K562 treated with DMSO at 1 percent for 4 hours (cell line): ENCODE results near the gene GLB1L. TPM values are rescaled to one million over a fixed set of nuclear protein-coding genes. Genes with fewer than 3 reads are reported as not detected.

Experiments
- total RNA-seq: library from RNA; unstranded; fragments of 300-600 nt; gene quantifications from 2 replicates; pipeline ENCODE4 v1.2.3, GENCODE V29; 2022; ENCODE audit not compliant: insufficient read depth

The GLB1L gene
- 2.2 and 4.3 TPM in 2 replicates for total RNA-seq

GRCh38 chr2:219245148-219245898 is at the start of gene GLB1L, which contains the start of gene STK16:
GLB1L (minus strand) TSS chr2:219245444; CDS start chr2:219243573, 1,871 bp downstream.
STK16 (plus strand) TSS chr2:219245479; CDS start chr2:219246000, 521 bp downstream.

GRCh38 chr2:219279151-219279915 is 34.1 kb upstream of the GLB1L start, which contains the start of gene DNAJB2:
DNAJB2 (plus strand) TSS chr2:219279366; CDS start chr2:219279834, 468 bp downstream.

GRCh38 chr2:219253753-219254589 is 8.7 kb upstream of the GLB1L start, which contains the start of gene TUBA4A:
TUBA4A (minus strand) TSS chr2:219253918; CDS start chr2:219253858, 60 bp downstream.

GRCh38 chr2:219252900-219253752 is 7.9 kb upstream of the GLB1L start, which contains the start of gene TUBA4B:
TUBA4B (plus strand) TSS chr2:219253243; CDS start chr2:219253408, 165 bp downstream.

GRCh38 chr2:219229305-219230058 is 15.8 kb downstream of the GLB1L start, which contains the start of the genes ANKZF1 and ATG9A:
ANKZF1 (plus strand) TSS chr2:219229806; CDS start chr2:219230258, 452 bp downstream.
ATG9A (minus strand) TSS chr2:219229636; CDS start chr2:219228024, 1,612 bp downstream.

GRCh38 chr2:219218732-219219701 is 26.2 kb downstream of the GLB1L start, which contains the start of gene ABCB6:
ABCB6 (minus strand) TSS chr2:219218958; CDS start chr2:219218673, 285 bp downstream.

GRCh38 chr2:219206328-219207133 is 38.7 kb downstream of the GLB1L start, which contains the start of gene ZFAND2B:
ZFAND2B (plus strand) TSS chr2:219206782; CDS start chr2:219206988, 206 bp downstream.

Other genes starting within 250 kb of the GLB1L start
- gene CFAP65, start 203.9 kb downstream of the GLB1L start, total RNA-seq: not detected in 2 replicates
- not detected in 2 replicates for gene IHH, start 184.5 kb downstream of the GLB1L start, total RNA-seq
- gene NHEJ1, start 84.6 kb downstream of the GLB1L start, total RNA-seq: 8.9 and 10.1 TPM in 2 replicates
- gene SLC23A3, start 75.4 kb downstream of the GLB1L start, total RNA-seq: not detected in 2 replicates
- gene CNPPD1, start 68.5 kb downstream of the GLB1L start, total RNA-seq: 48.8 and 50.1 TPM in 2 replicates
- gene RETREG2, start 67.2 kb downstream of the GLB1L start, total RNA-seq: 22.5 and 26.1 TPM in 2 replicates
- gene ZFAND2B, start 38.7 kb downstream of the GLB1L start, total RNA-seq: 33.3 and 35.6 TPM in 2 replicates
- 17.4 and 17.7 TPM in 2 replicates for gene ABCB6, start 26.5 kb downstream of the GLB1L start, total RNA-seq
- gene ATG9A, start 15.8 kb downstream of the GLB1L start, total RNA-seq: 28.0 and 42.6 TPM in 2 replicates
- gene ANKZF1, start 15.6 kb downstream of the GLB1L start, total RNA-seq: 24.8 and 29.7 TPM in 2 replicates
- 17.2 and 19.3 TPM in 2 replicates for gene STK16, start within 50 bp of the GLB1L start, total RNA-seq
- not detected in 2 replicates for gene TUBA4B, start 7.8 kb upstream of the GLB1L start, total RNA-seq
- gene TUBA4A, start 8.5 kb upstream of the GLB1L start, total RNA-seq: 57.6 and 69.6 TPM in 2 replicates
- gene DNAJB2, start 33.9 kb upstream of the GLB1L start, total RNA-seq: 21.9 and 24.5 TPM in 2 replicates
- gene PTPRN, start 64.0 kb upstream of the GLB1L start, total RNA-seq: 0.53 and 2.8 TPM in 2 replicates
- not detected in 2 replicates for gene RESP18, start 87.3 kb upstream of the GLB1L start, total RNA-seq
- 53.4 and 54.1 TPM in 2 replicates for gene DNPEP, start 142.5 kb upstream of the GLB1L start, total RNA-seq
- gene DES, start 172.9 kb upstream of the GLB1L start, total RNA-seq: 23.8 and 34.9 TPM in 2 replicates
- 6.2 and 10.7 TPM in 2 replicates for gene SPEG, start 189.4 kb upstream of the GLB1L start, total RNA-seq